GM19452 (cell line): ENCODE data around the gene ZNRF3.

Experiments used
- ATAC-seq: cut with Tn5 transposase; IDR thresholded peaks from one replicate; pipeline ENCODE4 v1.9.1; 2021; ENCODE audit not compliant: unreplicated experiment

Gene ZNRF3

DNA sequence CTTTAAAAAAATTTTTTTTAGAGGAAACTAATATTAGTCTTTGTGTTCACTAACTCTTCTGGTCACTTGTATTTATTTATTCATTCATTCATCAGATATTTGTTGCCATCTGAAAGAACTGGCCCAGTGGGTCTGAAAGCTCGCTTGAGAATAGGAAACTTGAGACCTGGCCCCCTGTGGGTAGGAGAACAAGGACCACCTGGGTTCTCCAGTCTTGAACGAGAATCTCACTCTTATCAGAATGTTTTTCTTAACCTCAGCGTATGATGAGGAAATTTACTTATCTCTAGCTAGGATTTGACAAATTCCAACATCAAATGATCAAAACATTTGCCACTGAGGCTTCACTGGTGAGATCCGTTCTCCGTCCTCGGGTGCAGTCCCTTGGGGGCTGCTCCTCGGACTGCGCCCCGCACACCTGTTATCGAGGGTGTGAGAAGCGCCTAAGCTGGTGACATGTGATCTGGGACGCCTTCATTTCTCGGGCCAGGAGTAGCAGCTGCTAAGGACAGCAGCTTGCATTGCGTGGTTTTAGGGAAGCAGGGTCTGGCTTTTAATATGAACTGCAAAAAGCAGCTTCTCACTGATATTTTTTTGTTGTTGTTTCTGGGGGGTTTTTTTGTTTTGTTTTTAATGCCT lies 171.9 kb downstream of the ZNRF3 start:
- ATAC-seq, result no peak

DNA sequence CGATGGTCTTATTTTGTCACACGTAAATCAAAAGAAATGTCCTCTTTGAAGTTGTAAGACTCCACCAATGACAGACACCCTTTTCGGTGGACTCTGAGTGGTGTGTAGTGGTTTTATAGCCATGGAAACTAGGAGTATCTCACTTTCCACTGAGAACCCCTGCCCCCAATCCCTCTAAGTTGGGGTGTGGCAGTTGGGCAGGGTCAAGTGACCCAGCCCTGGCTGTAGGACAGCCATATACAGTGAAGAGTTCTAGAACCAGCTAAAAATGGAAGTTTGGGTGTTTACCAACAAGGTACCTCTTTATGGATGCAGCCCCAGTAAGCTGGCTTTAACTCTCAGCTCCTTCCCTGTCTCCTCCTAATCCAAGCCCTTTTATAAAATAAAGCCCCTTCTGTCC lies 173.1 kb downstream of the ZNRF3 start:
- ATAC-seq, result no peak

DNA sequence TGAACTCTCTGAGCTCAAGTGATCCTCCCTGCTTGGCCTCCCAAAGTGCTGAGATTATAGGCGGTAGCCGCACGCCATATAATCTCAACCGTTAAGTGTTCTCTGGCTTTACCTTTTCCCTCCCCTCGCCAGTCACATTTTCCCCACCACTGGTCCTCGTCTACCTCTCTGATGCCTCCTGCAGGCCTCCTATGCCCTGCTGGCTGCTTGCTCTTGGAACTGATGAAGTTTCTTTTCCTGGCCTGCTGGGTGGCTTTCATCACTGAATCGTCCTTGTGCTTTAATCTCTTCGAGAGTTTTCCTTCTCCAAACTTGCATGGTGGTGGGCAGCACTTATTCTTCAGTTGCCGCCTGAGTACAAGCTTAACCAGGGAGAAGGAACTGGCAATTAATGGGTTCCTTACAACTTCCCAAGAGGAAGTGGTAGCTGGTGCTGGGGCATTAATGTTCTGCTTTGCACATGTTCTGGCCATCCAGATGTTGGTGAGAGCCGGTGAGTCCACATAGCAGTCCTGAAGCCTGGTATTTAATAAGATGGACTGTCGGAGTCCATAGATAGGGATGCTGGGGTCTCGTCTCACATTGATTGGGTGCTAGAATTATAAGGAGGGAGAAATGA lies 177.0 kb downstream of the ZNRF3 start:
- ATAC-seq, result no peak

DNA sequence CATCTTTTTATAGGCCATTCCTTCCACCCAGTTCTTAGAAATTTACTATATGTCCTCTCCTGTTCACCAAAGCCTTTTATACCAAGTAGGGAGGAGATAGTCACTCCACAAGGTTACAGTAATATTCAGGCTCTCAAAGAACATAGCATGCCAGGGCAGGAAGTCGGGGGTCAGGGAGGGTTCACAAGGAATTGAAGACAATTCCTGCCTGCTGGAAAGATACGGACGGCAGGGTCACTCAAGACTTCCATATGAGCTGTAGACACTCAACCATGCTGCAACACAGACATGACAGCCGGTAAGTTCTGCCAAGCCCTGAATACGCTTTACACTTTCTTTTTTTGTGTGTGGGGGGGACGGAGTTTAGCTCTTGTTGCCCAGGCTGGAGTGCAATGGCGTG lies 177.6 kb downstream of the ZNRF3 start:
- ATAC-seq, result no peak

DNA sequence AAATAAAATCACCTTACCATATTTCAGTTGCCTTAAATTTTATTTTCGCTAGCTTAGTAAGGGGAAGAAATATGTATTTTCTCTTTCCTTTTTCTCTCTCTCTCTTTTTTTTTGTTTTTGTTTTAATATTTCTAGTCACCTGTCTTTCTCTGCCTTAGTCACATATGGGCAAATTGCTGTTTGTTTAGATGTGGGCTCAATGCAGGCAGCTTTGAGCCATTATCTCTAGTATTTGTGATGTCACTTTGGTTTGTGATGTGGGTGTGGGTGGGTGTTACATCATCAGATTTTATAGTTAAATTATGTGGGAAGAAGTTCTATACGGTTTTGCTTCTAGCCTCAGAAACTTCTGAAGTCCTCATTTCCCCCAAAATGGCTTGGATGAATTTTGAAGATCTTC lies 178.4 kb downstream of the ZNRF3 start, which contains the start of gene C22orf31:
Gene C22orf31, minus strand, starts transcription at position 59 of the 400 bp plus-strand sequence. Its CDS starts 39 bp downstream, at position 20.
- ATAC-seq, result no peak

DNA sequence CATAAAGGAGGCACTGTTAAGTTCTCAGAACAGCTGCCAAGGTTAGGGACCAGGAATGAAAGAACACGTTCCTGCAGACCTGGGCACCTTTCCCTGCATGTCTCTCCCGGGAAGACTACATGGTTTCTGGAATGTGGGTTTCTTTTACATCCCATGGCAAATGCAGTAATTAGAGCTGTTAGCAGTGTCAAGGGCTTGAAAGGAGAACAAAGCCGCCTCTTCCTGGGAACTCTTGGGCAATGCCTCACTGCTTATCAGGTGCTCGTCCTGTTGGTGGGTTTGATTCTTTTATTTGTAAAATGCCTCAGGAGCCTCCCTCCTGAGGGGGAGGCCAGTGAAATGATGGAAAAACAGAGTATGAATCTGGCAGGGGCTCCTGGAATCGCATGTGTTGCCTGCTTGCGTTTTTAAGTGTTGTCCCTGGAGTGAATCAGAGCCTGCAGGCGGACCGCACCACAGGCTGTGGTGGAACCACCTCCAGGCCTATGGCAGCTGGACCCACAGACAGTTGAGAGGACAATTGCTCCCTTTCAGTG lies 179.0 kb downstream of the ZNRF3 start:
- no peak for ATAC-seq

DNA sequence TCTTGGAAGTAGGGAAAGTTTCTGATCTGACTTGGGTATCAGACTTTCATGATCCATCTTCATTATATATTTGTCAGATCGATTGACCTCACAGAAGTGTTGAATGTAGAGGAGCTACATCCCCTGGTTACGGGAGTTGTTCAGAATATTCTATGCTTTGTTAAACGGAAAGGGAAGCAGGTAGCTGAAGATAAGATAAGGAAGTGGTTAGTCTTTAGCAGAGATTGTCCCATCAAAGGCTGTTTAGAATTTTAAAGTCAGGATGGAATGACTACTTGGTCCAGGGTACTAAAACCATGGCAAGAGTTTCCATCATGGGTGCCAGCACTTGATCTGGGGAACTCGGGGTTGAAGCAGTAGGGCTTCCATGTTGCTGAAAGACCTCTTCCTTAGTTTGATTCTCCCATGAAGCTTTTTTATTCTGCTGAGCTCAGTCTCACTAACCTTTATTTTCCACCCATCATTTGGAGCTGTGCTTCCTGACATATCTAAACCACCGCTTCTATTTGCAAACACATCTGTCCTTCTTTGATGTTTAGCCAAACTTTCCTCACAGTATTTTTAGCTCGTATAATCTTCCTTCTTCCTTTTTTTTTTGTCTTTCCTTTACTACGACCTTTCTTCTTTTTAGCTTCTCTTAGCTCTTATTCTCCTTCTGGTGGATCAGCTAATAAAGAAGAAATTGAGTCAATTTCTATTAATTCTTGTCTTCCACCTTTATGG lies 182.3 kb downstream of the ZNRF3 start:
- no peak for ATAC-seq

DNA sequence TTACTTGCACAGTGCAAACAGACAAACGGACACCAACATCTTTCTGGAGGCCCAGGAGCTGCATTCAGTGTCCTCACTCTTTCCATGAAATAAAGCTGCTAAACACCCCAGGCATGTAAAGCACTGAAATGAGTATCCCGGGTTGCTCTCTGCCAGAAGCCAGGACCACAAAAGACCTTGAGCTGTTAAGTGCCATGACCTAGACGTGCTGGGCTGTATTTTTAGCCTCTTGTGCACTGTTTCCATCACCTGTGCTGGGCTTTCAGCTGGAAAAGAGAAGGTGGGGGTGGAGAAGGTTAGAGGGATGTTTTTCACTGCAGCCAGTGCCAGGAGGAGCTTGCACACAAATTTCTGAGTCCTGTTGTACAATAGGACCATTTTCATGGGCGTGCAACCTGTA lies 186.1 kb downstream of the ZNRF3 start:
- ATAC-seq, result no peak

DNA sequence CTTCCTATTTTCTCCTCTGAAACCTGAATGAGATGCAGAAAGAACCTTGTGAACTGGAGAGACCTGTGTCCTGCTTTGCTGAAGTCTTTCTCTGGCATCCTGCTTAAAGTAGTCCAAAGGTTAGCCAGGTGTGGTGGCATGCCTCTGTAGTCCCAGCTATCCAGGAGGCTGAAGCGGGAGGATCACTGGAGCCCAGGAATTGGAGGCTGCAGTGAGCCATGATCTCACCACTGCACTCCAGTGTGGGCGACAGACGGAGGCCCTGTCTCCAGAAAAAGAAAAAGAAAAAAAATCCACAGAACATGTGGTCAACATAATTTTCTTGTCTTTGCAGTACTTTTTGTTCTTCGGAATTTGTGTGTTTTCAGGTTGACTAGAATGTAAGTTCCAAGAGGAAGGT lies 187.1 kb downstream of the ZNRF3 start:
- ATAC-seq, result no peak

DNA sequence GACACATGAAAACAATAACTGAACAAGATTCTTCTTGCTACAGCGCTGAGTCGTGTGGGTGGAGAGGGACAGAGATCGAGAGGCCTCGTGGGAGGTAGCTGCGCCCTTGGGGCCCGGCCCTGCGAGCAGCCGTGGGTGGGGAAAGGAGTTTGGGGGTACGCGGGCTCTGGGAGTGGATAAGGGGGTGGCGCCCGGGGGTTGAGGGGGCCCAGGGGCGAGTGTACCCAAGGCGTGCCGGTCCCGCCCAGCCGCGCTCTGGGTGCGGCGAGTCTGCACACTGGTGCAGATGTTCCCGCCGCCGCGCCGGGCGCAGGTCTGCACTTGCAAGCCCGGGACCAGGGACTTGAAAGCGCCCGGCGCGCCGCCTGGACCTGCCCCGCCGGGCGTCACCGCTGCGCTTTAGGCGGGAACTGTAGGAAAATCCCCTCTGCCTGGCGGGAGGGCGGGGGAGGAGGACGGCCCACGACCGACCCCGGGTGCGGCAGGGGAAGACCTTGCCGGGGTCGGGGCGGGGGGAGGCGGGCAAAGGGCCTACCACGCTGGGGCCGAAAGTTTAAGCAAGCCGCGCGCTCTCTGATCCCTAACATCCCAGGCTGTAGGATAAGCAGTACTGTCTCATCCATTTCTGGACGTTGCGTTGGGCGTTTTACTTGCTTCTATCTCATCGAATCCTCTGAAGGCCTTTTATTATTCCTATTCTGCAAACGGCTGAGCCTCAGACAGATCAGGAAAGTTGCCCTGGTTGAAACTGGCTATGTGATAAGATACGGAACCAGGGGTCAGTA lies 188.1 kb downstream of the ZNRF3 start:
- ATAC-seq, result no peak

DNA sequence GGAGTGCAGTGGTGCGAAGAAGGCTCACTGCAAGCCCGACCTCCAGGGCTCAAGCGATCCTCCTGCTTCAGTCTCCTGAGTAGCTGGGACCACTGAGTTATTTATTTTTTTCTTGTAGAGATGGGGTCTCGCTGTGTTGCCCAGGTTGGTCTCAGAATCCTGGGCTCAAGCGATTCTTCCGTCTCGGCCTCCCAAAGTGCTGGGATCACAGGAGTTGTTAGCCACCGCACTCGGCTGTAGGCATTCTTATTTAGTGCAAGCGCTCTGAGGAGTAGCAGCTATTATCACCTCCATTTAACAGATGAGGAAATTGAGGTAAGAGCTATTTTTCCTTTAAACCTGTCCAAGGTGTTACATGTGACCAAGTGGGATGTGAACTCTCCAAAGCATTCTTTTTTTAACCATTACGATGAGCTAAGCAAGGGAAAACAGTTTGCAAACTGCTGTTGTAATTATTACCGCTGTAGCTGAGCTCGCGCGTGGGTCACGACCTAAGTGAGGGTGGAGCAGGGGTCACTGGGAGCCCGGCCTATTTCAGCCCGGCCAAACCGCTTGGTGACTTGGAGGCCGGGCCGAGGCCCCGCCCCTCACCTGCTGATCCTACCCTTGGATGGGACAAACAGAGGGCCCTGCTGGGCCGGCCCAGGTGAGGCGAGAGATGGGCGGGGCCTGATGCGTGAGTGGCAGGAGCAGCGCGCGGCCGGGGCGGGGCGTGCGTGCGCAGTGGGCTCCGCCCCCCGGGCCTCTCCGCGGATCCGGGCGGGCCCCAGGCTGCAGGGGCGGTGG lies 189.0 kb downstream of the ZNRF3 start:
- peak; percentile 92 for ATAC-seq

DNA sequence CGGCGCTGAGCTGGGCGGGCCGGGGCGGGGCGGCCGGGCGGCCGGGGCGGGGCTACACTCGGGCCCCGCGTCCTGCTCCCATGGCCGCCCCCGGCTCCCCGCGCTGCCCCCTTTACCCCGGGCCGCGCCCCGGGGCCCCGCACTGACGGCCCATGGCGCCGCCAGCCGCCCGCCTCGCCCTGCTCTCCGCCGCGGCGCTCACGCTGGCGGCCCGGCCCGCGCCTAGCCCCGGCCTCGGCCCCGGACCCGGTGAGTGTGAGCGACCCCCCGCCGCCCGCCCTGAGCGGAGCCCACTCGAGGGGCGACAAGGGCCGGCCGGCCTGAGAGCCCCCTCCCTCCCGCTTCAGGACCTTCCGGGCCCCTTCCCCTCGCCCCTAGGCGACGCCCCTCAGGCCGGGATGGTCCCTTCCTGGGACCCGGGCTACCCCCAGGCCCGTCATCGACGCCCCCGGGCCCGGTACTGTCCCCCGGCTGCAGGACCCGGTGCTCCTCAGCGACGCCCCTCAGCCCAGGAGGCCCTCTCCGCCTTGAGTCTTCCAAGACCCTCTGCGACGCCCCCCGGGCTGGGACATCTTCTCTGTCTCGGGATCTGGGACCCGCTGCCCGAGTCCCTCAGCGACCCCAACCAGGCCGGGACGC lies 189.7 kb downstream of the ZNRF3 start, which contains the start of gene KREMEN1:
Gene KREMEN1, plus strand, starts transcription at position 57 of the 639 bp plus-strand sequence. Its CDS starts 96 bp downstream, at position 153.
- ATAC-seq, result no peak

DNA sequence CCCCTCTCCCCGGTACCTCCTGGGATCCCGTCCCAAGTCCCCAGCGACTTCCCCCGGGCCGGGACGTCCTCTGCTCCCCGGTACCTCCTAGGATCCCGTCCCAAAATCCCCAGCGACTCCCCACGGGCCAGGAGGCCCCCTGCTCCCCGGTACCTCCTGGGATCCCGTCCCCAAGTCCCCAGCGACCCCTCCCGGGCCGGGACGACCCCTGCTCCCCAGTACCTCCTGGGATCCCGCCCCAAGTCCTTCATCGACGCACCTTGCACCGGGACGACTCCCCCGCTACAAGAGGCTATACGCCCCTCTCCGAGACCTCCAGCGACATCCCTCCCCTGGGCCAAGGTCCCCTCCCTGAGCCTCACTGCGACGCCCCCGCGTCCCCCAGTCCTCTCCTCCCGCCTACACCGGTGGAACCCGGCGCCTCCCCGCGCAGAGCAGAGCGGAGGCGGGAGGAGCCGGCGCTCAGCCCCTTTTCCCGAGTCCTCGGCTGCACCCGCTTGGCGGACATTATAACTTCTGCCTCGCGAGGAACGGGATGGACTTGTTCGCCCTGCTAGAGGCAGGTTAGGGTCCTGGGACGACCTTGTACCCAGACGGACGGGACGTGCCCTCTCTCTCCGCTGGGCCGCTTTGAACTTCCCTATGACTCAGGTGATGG lies 190.4 kb downstream of the ZNRF3 start:
- ATAC-seq, result no peak

DNA sequence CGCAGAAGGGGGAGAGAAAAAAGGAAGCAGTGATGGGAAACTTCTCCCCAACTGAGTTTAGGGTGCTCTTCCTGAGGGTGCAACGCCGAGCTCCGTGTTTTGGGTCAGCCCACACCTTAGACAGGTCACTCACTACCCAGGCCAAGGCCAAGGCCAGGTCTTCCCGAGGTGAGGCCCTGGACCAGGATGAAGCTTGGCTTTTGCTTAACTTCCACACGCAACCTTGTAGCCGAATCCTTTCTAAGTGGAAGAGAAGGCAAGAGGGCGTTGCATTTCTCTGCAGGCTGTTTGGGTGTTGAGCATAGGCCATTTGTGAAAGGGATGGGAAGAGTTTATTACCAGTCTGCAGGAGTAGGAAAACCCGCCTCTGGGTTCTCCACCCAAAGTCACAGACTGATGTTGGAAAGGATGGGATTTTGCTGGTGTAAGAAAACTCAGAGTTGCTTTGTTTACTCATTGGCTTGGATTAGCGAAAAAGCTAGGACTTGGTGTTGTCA lies 191.0 kb downstream of the ZNRF3 start:
- ATAC-seq, result no peak

DNA sequence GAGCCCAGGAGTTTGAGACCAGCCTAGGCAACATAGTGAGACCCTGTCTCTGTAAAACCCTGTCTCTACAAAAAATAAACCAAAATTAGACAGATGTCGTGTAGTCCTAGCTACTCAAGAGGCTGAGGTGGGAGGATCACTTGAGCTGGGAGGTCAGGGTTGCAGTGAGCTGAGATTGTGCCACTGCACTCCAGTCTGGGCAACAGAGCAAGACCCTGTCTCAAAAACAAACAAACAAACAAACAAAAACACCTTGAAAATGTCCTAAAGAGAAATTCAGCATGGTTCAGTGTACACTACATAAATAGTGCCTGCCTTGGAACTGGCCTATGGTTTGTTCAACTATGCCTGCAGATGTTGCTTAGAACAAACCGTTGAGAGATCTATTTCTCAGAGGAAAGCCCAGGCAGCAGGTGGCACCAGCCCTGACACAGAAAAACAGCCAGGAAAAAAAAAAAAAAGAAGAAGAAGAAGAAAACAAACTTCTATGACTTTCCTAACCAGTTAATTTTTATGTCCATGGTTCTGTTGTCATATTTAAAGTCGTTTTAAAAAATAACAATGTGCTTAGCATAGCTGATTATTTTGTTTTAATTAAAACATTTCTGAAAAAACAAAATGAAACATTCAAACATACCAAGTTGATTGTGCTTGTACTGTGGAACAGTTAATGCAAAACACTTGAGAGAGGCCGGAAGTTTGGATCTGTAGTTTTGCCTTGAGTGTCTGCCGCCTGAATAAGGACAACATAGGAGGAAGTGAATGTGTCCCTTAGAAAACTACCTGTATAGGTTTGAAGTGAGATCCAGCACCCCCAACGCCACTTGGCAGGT lies 194.9 kb downstream of the ZNRF3 start:
- ATAC-seq, result no peak

DNA sequence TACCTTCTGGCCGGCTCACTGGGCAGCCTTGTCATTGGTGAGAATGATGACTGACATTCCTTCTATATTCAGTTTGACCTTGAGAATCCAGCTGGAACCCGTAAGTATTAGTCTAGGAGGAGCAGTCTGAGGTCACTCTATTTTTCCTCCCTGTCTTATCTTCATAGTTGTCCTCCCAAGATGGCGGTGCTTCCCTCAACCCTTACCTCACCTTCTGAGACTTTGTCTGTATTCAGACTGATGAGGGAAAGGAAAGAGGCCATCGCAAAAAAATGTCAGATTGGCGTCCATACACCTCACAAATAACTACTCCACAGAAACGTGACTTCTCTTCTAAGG lies 195.5 kb downstream of the ZNRF3 start:
- no peak for ATAC-seq

DNA sequence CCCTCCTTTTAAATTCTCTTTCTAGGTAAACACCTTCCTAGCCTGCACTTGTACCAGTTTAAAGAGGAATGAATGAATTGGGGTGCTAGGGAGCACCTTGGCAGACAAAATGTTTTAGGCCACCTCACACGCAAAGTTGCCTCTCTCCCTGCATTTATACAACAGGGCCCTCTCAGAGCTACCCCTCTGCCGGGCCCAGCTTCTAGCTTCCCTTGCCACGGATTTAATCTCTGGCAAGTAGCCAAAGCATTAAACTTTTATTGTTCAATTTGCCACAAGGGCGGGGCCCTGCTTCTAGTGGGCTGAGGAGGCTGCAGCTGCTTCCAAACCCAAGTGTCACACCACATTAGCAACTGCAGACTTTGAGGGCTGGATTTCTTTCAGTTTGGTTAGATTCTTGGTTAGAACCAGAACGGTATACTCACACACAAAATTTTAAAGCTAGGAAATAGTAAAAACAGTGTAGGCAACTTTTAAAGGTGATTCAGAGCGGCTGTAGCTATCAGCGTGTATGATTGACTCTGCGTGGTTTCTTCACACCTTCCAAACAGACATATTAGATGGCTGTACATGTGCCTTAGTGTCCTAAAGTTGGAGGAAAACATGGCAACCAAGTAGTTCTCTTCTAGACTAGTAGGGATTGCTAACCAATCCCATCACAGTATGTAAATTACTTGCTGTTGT lies 196.0 kb downstream of the ZNRF3 start:
- ATAC-seq, result no peak
